ENCODE measurements around the gene NRG2.

NRG2 gene

DNA sequence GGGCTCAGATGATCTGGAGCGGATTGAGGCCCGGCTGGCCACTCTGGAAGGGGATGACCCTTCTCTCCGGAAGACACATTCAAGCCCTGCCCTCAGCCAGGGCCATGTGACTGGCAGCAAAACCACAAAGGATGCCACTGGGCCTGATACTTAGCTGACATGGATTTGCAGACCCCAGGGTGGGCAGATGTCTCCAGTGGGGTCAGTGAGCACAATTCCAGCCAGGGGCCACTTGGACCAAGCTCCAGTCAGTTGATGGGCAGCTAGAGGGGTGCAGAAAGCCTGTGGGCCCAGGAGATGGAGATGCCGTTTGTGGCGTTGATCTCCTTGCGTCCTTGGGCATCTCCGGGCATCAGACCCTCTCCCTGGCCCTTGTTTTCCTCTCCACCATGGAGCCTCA lies 200.8 kb downstream of the NRG2 start:
- Histone ChIP-seq H3K9me3 (ENCODE audit: control insufficient read depth, insufficient read depth, low read length) (no peaks in the 10 kb centered on the region), H3F3A (ENCODE audit: control insufficient read depth, insufficient read depth) (no peaks in the 10 kb centered on the region), H3K9me2 (replicated peaks; ENCODE audit: control insufficient read depth, low read length) (no peaks in the 10 kb centered on the region), H3K4me3 (ENCODE audit: low read length) (no peak overlapping the region), H3K27ac (ENCODE audit: low read depth, low read length) (no peak overlapping the region), H3K79me2 (ENCODE audit: control insufficient read depth, low read length) (no peaks in the 10 kb centered on the region), H3K36me3 (ENCODE audit: control insufficient read depth, low read length) (no peaks in the 10 kb centered on the region), H3K4me2 (ENCODE audit: low read length) (no peak overlapping the region), H4K20me1 (ENCODE audit: control insufficient read depth, insufficient read depth, low read depth, low read length) (no peaks in the 10 kb centered on the region), H3K4me1 (ENCODE audit: control insufficient read depth, low read length) (no peaks in the 10 kb centered on the region), H3K27me3 (ENCODE audit: control insufficient read depth, low read length) (peaks cover 32% of the 10 kb centered on the region)
- TF ChIP-seq EZH2phosphoT487 (IDR thresholded peaks at IDR 0.05; ENCODE audit: borderline replicate concordance, low read length): no peak
- TF ChIP-seq CTCF (IDR thresholded peaks at IDR 0.05; ENCODE audit: low read depth, low read length, poor library complexity, severe bottlenecking): no peak

GRCh38 chr5:139841549-139841948 lies 201.6 kb downstream of the NRG2 start:
- H3K4me3 ChIP-seq (ENCODE audit: low read length): no peak overlapping the region
- H4K20me1 ChIP-seq (ENCODE audit: control insufficient read depth, insufficient read depth, low read depth, low read length): no peaks in the 10 kb centered on the region
- no peaks in the 10 kb centered on the region for H3K4me1 ChIP-seq (ENCODE audit: control insufficient read depth, low read length)
- peaks cover 26% of the 10 kb centered on the region for H3K27me3 ChIP-seq (ENCODE audit: control insufficient read depth, low read length)
- no peak overlapping the region for H3K4me2 ChIP-seq (ENCODE audit: low read length)
- H3K36me3 ChIP-seq (ENCODE audit: control insufficient read depth, low read length): no peaks in the 10 kb centered on the region
- H3K27ac ChIP-seq (ENCODE audit: low read depth, low read length): no peak overlapping the region
- H3K9me3 ChIP-seq (ENCODE audit: control insufficient read depth, insufficient read depth, low read length): no peaks in the 10 kb centered on the region
- TF ChIP-seq EZH2phosphoT487 (IDR thresholded peaks at IDR 0.05; ENCODE audit: borderline replicate concordance, low read length): no peak
- H3K79me2 ChIP-seq (ENCODE audit: control insufficient read depth, low read length): no peaks in the 10 kb centered on the region
- no peaks in the 10 kb centered on the region for H3K9me2 ChIP-seq (replicated peaks; ENCODE audit: control insufficient read depth, low read length)
- H3F3A ChIP-seq (ENCODE audit: control insufficient read depth, insufficient read depth): no peaks in the 10 kb centered on the region

- H4K20me1 ChIP-seq (ENCODE audit: control insufficient read depth, insufficient read depth, low read depth, low read length): no peaks in the 10 kb centered on the region
- TF ChIP-seq CTCF (IDR thresholded peaks at IDR 0.05; ENCODE audit: low read depth, low read length, poor library complexity, severe bottlenecking) (no peak), EZH2phosphoT487 (IDR thresholded peaks at IDR 0.05; ENCODE audit: borderline replicate concordance, low read length) (no peak)
These were observed 203.2 kb downstream of the NRG2 start for GRCh38 chr5:139839918-139840317.

GRCh38 chr5:139839232-139839815 lies 203.8 kb downstream of the NRG2 start:
- Histone ChIP-seq H3K9me2 (replicated peaks; ENCODE audit: control insufficient read depth, low read length) (no peaks in the 10 kb centered on the region), H3K4me1 (ENCODE audit: control insufficient read depth, low read length) (no peaks in the 10 kb centered on the region), H3K4me3 (ENCODE audit: low read length) (no peak overlapping the region), H3K4me2 (ENCODE audit: low read length) (no peak overlapping the region), H3K27me3 (ENCODE audit: control insufficient read depth, low read length) (peaks cover 8% of the 10 kb centered on the region; the same call in 1 of the 2 replicates), H3K79me2 (ENCODE audit: control insufficient read depth, low read length) (no peaks in the 10 kb centered on the region), H3K27ac (ENCODE audit: low read depth, low read length) (no peak overlapping the region), H4K20me1 (ENCODE audit: control insufficient read depth, insufficient read depth, low read depth, low read length) (no peaks in the 10 kb centered on the region), H3K9me3 (ENCODE audit: control insufficient read depth, insufficient read depth, low read length) (no peaks in the 10 kb centered on the region), H3F3A (ENCODE audit: control insufficient read depth, insufficient read depth) (no peaks in the 10 kb centered on the region), H3K36me3 (ENCODE audit: control insufficient read depth, low read length) (no peaks in the 10 kb centered on the region)
- TF ChIP-seq EZH2phosphoT487 (IDR thresholded peaks at IDR 0.05; ENCODE audit: borderline replicate concordance, low read length): no peak
- no peak for TF ChIP-seq CTCF (IDR thresholded peaks at IDR 0.05; ENCODE audit: low read depth, low read length, poor library complexity, severe bottlenecking)

More at GRCh38 chr5:139839918-139840317, 203.2 kb downstream of the NRG2 start:
- no peak overlapping the region for H3K4me2 ChIP-seq (ENCODE audit: low read length)
- no peaks in the 10 kb centered on the region for H3F3A ChIP-seq (ENCODE audit: control insufficient read depth, insufficient read depth)
- no peak overlapping the region for H3K4me3 ChIP-seq (ENCODE audit: low read length)
- no peaks in the 10 kb centered on the region for H3K4me1 ChIP-seq (ENCODE audit: control insufficient read depth, low read length)
- no peak overlapping the region for H3K27ac ChIP-seq (ENCODE audit: low read depth, low read length)
- peaks cover 13% of the 10 kb centered on the region; the same call in 1 of the 2 replicates for H3K27me3 ChIP-seq (ENCODE audit: control insufficient read depth, low read length)
- H3K36me3 ChIP-seq (ENCODE audit: control insufficient read depth, low read length): no peaks in the 10 kb centered on the region
- no peaks in the 10 kb centered on the region for H3K9me3 ChIP-seq (ENCODE audit: control insufficient read depth, insufficient read depth, low read length)
- no peaks in the 10 kb centered on the region for H3K9me2 ChIP-seq (replicated peaks; ENCODE audit: control insufficient read depth, low read length)
- H3K79me2 ChIP-seq (ENCODE audit: control insufficient read depth, low read length): no peaks in the 10 kb centered on the region
